GM19240 (cell line): Measurements from ENCODE around the gene TMEM63B.
"Not testable (repeated sequence)": the region's sequence is repeated elsewhere in the genome, so short reads cannot be mapped to it uniquely, and the experiment has no call there.

ENCODE experiments used
- DNase-seq: peaks from one replicate; pipeline ENCODE4 v3.0.0; 2011; ENCODE audit warnings: low spot score; ENCODE audit not compliant: insufficient read length

Gene TMEM63B

GRCh38 chr6:44190715-44191114 lies 63.4 kb downstream of the TMEM63B start:
- DNase-seq = no peak

- DNase-seq = no peak
Observed at GRCh38 chr6:44192428-44193041, 65.2 kb downstream of the TMEM63B start.

DNA sequence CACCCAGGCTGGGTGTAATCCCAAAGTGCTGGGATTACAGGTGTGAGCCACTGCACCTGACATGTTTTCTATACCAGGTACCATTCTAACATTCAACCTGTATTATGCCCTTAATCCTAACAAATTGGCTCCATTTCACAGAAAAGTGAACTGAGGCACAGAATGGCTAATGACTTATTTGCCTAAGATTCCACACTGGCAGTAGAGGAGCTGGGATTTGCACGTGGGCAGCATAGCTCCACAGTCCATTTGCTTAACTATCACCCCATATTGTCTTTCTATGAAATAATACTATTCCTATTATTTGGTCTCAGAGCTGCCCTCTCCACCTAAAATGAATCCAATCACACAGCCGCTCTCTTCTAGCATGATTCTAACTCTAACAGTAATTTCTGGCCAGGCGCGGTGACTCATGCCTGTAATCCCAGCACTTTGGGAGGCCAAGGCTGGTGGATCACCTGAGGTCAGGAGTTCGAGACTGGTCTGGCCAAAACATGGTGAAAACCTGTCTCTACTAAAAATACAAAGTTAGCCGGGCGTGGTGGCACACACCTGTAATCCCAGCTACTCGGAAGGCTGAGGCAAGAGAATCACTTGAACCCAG lies 66.1 kb downstream of the TMEM63B start:
- no peak for DNase-seq

- DNase-seq = no peak
Observed at GRCh38 chr6:44194326-44194725, 67.0 kb downstream of the TMEM63B start.

- DNase-seq = not testable (repeated sequence)
Observed at GRCh38 chr6:44196351-44196750, 69.0 kb downstream of the TMEM63B start.

- DNase-seq = no peak
Observed at GRCh38 chr6:44198684-44199083, 71.3 kb downstream of the TMEM63B start.

GRCh38 chr6:44199883-44200282 lies 72.5 kb downstream of the TMEM63B start:
- no peak for DNase-seq

DNA sequence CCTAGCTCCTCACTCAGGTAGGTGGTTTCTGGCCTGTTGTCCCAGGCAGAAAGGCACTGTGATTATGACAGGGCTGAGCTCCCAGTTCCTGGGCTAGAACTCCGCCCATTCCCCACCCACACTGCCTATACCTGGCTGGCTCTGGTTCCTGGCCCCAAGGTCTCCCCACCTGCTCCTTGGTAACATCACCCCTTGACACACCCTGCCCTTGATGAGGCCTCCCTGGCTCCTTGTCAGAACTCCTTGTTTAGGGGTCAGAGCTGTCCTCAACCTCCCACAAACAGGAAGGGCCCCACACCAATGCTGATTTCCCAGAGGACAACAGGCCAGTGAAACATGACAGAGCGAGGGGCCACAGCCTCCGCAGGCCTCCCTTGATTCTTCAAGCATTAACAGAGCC lies 73.8 kb downstream of the TMEM63B start:
- no peak for DNase-seq

DNA sequence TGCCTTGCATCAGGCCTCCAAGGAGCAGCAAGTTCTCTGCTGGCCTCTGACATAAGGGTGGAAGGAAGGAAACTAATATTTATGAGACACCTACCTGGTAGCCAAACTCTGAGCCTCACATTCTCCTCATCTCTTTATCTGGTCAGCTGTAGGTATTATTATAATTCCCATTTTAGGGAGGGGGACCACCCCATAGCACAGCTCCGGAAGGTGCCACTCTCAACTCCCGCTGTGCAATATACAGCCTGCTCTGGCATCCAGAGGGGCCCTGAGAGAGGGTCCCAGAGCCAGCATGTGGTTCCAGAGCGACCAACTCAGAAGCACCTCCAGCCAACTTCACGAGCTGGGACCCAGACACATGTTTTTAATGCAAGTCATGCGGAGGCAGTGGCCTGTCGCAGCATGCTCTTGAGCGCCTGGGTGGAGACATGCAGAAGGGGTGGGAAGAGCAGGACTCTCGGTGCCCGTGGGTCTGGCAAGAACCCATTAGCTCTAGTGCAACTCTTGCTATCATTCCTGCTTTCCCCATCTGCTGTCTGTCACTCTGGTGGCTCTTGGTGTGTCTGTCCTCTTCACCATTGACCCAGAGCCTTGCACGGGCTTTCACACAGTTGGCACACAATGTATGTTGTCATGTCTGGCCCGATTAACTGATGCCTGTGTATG lies 74.4 kb downstream of the TMEM63B start:
- DNase-seq = no peak

- no peak for DNase-seq
Observed at GRCh38 chr6:44202332-44202971, 75.1 kb downstream of the TMEM63B start.

GRCh38 chr6:44202972-44203750 lies 75.8 kb downstream of the TMEM63B start:
- no peak for DNase-seq

GRCh38 chr6:44203955-44204354 lies 76.6 kb downstream of the TMEM63B start:
- no peak for DNase-seq
